Measurements from ENCODE around the gene TMEM108. TPM values are rescaled to one million over a fixed set of nuclear protein-coding genes. Genes with fewer than 3 reads are reported as not detected.

The TMEM108 gene
- total RNA-seq, 2 experiments from 2014 or later = not detected

GRCh38 chr3:133079621-133080020, 41.4 kb downstream of the TMEM108 start:
- H3K4me3 ChIP-seq (ENCODE audit: low read depth, low read length, poor library complexity, severe bottlenecking) = no peak overlapping the region
- H3K9me2 ChIP-seq (ENCODE audit: insufficient read depth, low read length) = no peaks in the 10 kb centered on the region
- no peak for DNase-seq (ENCODE audit: low spot score)
- H2AFZ ChIP-seq (ENCODE audit: low read length) = no peak overlapping the region
- H4K20me1 ChIP-seq (ENCODE audit: insufficient read depth, low read length) = no peaks in the 10 kb centered on the region
- CTCF ChIA-PET (ENCODE audit: unreplicated experiment) = no interaction called here
- TF ChIP-seq CTCF (conservative IDR thresholded peaks at IDR 0.05; ENCODE audit: low read length) = no peak
- no peaks in the 10 kb centered on the region for H3K9me3 ChIP-seq (ENCODE audit: low read length)
- no peaks in the 10 kb centered on the region for H3K4me1 ChIP-seq (ENCODE audit: insufficient read depth, low read length, poor library complexity, severe bottlenecking)
- H3K27ac ChIP-seq (ENCODE audit: low read depth, low read length, poor library complexity, severe bottlenecking) = no peak overlapping the region
- intact Hi-C loops (cut with micrococcal nuclease; ENCODE audit: unreplicated experiment) = no loop called here
- POLR2A ChIA-PET = interaction anchor here (0.6 kb wide), 1 partner anchor 27 kb away, joined by 4 read pairs; no protein-coding TSS in a partner anchor
- no peaks in the 10 kb centered on the region for H3K36me3 ChIP-seq (ENCODE audit: insufficient read depth, low read length)
- no peak overlapping the region for H3K4me2 ChIP-seq (ENCODE audit: low read length)
- BruUV-seq (replicated peaks) = no TSS peak
- no peaks in the 10 kb centered on the region for H3K79me2 ChIP-seq (ENCODE audit: insufficient read depth, low read depth, low read length)

- no peak overlapping the region for H3K4me3 ChIP-seq (ENCODE audit: low read depth, low read length, poor library complexity, severe bottlenecking)
- no peaks in the 10 kb centered on the region for H3K4me1 ChIP-seq (ENCODE audit: insufficient read depth, low read length, poor library complexity, severe bottlenecking)
- no peaks in the 10 kb centered on the region for H3K79me2 ChIP-seq (ENCODE audit: insufficient read depth, low read depth, low read length)
- no peak for DNase-seq (ENCODE audit: low spot score)
- H3K36me3 ChIP-seq (ENCODE audit: insufficient read depth, low read length) = no peaks in the 10 kb centered on the region
- H3K27ac ChIP-seq (ENCODE audit: low read depth, low read length, poor library complexity, severe bottlenecking) = no peak overlapping the region
- no TSS peak for BruUV-seq (replicated peaks)
- ChIA-PET CTCF (ENCODE audit: unreplicated experiment) (interaction anchor here (0.6 kb wide), 1 partner anchor 328 kb away, joined by 8 read pairs; no protein-coding TSS in a partner anchor), POLR2A (interaction anchor here (0.7 kb wide), 1 partner anchor 317 kb away, joined by 3 read pairs; no protein-coding TSS in a partner anchor)
- intact Hi-C loops (cut with micrococcal nuclease; ENCODE audit: unreplicated experiment) = no loop called here
- H3K9me3 ChIP-seq (ENCODE audit: low read length) = no peaks in the 10 kb centered on the region
- H3K9me2 ChIP-seq (ENCODE audit: insufficient read depth, low read length) = no peaks in the 10 kb centered on the region
- no peak overlapping the region for H2AFZ ChIP-seq (ENCODE audit: low read length)
- TF ChIP-seq EZH2phosphoT487 (IDR thresholded peaks at IDR 0.05; ENCODE audit: borderline replicate concordance, low read depth, low read length) (no peak), CTCF (conservative IDR thresholded peaks at IDR 0.05; ENCODE audit: low read length) (no peak)
- no peak overlapping the region for H3K4me2 ChIP-seq (ENCODE audit: low read length)
- no peaks in the 10 kb centered on the region for H4K20me1 ChIP-seq (ENCODE audit: insufficient read depth, low read length)
Observed at GRCh38 chr3:133081016-133081415, 42.8 kb downstream of the TMEM108 start.

- H3K79me2 ChIP-seq (ENCODE audit: insufficient read depth, low read depth, low read length) = no peaks in the 10 kb centered on the region
- no peak overlapping the region for H3K4me2 ChIP-seq (ENCODE audit: low read length)
- no peak overlapping the region for H3K4me3 ChIP-seq (ENCODE audit: low read depth, low read length, poor library complexity, severe bottlenecking)
- H3K9me3 ChIP-seq (ENCODE audit: low read length) = no peaks in the 10 kb centered on the region
- BruUV-seq (replicated peaks) = no TSS peak
- DNase-seq (ENCODE audit: low spot score) = no peak
- CTCF ChIA-PET (ENCODE audit: unreplicated experiment) = no interaction called here
- no peaks in the 10 kb centered on the region for H4K20me1 ChIP-seq (ENCODE audit: insufficient read depth, low read length)
- intact Hi-C loops (cut with micrococcal nuclease; ENCODE audit: unreplicated experiment) = no loop called here
- no peak overlapping the region for H2AFZ ChIP-seq (ENCODE audit: low read length)
- no peaks in the 10 kb centered on the region for H3K36me3 ChIP-seq (ENCODE audit: insufficient read depth, low read length)
- H3K9me2 ChIP-seq (ENCODE audit: insufficient read depth, low read length) = no peaks in the 10 kb centered on the region
- no peak overlapping the region for H3K27ac ChIP-seq (ENCODE audit: low read depth, low read length, poor library complexity, severe bottlenecking)
- no peak for TF ChIP-seq EZH2phosphoT487 (IDR thresholded peaks at IDR 0.05; ENCODE audit: borderline replicate concordance, low read depth, low read length)
- POLR2A ChIA-PET = no interaction called here
- H3K4me1 ChIP-seq (ENCODE audit: insufficient read depth, low read length, poor library complexity, severe bottlenecking) = no peaks in the 10 kb centered on the region
Observed at GRCh38 chr3:133083395-133083794, 45.2 kb downstream of the TMEM108 start.
